GM12872 (cell line): ENCODE measurements around the gene MYL7.

Experiments
- TF ChIP-seq, protein P1 (sequence below): IDR thresholded peaks from 3 replicates; pipeline ENCODE4 v1.5.1; 2011; ENCODE audit warnings: low read depth, mild to moderate bottlenecking, low read length, moderate library complexity; ENCODE audit not compliant: insufficient read depth

The MYL7 gene

DNA sequence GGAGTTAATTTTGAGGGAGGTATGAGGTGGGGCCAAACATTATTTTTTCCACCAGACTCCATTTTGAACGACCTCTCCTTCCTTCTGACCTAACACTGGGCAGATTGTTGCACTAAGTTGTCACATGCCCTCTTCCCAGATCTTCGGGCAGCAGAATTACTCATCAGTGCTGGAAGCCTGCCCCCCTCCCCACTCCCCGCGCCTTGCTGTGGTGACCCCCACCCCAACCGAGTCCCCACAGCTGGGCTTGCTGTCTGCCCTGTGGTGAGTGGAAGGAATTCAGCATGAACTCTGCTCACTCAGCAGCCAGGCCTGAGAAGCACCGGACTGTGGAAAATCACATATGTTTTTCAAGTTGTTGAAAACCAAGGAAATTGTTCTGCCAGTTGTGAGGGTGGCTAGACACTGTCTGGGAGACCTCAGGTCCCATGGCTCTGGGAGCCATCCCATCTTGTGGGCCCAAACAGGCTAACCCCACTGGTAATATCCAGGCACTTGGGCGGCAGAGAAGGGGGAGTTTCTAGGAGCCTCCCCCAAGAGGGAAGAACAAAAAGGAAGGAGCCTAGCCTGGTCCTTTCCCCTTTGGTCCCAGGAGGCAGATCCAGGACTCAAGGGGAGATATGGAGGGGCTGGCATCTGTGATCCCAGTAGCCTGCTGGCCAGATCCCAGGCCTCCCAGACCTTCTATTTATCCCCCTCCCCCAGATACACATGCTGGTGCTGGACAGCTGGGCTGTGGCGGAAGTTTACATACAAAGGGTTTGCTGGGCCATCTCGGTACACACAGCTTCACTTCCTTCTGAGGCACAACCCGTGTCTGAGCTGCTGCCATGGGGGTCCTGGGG is 40.5 kb downstream of the MYL7 start:
- TF ChIP-seq, protein P1, sequence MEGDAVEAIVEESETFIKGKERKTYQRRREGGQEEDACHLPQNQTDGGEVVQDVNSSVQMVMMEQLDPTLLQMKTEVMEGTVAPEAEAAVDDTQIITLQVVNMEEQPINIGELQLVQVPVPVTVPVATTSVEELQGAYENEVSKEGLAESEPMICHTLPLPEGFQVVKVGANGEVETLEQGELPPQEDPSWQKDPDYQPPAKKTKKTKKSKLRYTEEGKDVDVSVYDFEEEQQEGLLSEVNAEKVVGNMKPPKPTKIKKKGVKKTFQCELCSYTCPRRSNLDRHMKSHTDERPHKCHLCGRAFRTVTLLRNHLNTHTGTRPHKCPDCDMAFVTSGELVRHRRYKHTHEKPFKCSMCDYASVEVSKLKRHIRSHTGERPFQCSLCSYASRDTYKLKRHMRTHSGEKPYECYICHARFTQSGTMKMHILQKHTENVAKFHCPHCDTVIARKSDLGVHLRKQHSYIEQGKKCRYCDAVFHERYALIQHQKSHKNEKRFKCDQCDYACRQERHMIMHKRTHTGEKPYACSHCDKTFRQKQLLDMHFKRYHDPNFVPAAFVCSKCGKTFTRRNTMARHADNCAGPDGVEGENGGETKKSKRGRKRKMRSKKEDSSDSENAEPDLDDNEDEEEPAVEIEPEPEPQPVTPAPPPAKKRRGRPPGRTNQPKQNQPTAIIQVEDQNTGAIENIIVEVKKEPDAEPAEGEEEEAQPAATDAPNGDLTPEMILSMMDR: no peak

DNA sequence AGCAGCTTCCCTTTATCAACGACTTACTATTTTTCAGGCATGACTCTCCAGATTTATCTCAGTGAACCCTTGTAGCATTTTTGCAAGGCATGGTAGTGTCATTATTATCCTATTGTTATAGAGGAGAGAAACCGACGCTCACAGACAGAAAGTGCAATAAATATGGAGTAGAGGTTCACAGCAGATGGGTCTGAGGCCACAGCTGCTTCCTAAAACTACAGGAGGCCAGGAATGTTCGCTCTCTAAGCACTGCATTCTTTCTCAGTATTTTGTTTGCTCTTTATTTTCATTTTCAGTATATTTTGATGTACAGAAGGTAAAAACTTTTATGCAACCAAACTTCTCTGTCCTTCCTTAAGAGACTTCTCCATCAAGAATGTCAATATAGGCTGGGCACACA is 41.5 kb downstream of the MYL7 start:
- TF ChIP-seq, protein P1: no peak

DNA sequence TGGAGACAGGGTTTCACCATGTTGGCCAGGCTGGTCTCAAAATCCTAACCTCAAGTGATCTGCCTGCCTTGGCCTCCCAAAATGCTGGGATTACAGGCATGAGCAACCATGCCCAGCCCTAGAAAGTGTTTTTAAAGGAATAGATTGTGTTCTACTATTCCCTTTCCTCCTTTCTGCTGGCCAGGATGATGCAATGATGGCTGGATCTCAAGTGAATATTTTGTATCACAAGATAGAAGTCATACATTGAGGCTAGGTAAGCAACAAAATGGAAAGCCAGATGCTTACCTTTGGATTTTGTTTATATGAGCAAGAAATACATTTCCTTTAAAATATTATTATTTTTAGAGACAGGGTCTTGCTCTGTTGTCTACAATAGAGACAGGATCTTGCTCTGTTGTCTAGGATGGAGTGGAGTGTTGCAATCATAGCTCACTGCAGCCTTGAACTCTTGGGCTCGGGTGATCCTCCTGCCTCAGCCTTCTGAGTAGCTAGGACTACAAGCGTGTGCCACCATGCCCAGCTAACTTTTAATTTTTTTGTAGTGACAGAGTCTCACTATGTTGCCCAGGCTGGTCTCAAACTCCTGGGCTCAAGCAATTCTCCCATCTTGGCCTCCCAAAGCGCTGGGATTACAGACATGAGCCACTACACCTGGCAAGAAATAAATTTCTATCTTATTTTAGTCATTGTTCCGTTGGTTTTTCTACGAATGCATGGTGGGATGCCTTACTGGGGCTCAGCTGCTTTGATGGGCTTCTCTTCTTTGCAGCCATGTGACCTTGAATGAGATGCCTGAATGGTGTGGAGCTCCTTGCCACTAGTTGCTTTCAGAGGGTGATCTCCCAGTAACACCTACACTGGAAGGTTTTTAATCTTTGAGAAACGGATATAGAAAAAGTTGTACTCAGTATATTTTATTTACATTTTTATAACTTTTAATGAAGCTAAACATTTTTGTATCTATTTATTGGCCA is 42.8 kb downstream of the MYL7 start:
- TF ChIP-seq, protein P1: no peak

DNA sequence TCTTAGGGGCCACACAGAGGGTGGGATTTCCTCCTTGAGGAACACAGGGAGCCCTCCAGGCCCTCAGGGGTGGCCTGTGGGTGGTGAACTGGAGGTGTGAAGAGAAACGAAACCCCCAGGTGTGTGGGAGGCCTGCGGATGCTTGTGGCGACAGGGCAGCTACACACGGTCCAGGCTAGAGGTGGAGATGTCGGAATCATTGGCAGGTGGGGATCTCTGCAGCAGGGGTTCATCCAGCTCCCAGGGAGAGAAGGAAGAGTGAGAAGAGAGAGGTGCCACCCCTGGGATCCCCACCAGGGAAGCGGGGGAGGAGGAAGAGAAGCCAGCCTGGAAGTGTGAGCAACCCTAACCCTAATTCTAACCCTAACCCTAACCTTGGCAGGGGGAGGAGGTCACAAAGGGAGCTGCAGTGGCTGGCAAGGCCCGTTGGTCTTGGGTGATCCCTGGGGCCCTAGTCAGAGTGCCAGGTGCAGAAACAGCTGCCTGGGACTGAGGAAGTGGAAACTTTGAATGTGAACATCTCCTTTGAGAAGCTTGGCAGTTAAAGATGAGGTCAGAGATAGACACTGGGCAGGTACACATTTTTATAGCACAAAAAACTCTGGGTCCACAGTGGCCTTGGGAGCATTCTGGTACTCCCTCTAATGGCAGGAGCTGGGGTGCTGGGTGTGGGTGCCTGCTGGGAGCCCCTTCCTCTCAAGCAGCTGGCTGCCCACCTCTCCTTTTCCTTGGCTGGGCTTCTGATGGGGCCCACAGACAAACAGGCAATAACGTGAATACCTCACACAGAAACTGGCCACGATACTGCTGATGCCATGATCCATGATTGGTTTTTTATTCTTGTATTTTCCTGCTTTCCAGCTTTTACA is 43.8 kb downstream of the MYL7 start:
- TF ChIP-seq, protein P1: no peak

DNA sequence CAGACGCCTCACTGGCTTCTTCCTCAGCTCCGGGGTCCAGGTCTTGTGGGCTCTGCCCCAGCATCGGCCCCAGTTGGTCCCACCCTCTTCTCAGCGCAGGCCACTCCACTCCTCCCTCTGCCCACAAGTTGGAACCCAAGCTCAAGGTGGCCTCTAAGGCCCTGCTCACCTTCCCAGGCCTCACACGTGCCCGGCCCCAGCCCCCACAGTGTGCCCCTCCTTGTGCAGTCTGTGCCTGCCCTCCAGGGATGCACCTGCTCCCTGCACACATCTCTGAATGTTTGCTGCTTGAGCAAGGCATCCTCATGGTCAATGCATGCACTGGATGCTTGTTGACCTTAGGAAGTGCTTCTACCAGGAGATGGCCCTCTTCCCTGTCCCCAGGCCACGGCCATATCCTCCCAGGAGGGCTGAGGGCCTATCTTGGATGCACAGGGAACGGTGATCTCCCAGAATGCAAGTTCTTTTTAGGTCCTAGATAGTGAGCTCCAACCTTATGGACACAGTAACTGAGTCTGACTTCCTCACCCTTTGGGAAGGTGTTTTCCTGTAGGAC is 44.7 kb downstream of the MYL7 start:
- TF ChIP-seq, protein P1: no peak

DNA sequence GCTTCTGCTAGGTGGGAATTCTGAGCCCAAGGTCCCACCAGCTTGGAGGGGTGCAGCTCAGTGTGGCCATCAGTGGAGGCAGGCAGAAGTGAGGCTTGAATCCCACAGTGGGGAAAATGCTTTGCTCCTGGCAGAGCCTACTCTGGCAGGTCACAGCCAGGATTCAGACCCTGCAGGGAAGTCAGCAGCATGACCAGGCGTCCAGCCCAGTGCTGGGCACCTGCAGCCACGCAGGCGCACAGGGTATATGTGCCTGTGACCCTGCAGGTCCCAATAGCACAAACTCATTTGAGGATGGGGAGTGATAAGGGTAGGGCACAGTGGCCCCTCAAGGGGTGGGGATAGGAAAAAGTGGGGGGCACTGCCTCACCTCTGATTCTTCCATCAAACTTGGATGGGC is 45.4 kb downstream of the MYL7 start:
- TF ChIP-seq, protein P1: no peak
